Measurements from ENCODE around the gene POLR2B. TPM values are rescaled to one million over a fixed set of nuclear protein-coding genes. Genes with fewer than 3 reads are reported as not detected.
A peak's percentile ranks its signal among the peaks of the same experiment; 100 is the strongest.

The POLR2B gene
- total RNA-seq, 1 experiment from 2014 or later = 77.1 TPM

- no peaks in the 10 kb centered on the region for H3K36me3 ChIP-seq (ENCODE audit: low read depth)
- H3K9me3 ChIP-seq (ENCODE audit: insufficient read depth, low read depth) = no peaks in the 10 kb centered on the region
- intact Hi-C loops (cut with micrococcal nuclease; ENCODE audit: unreplicated experiment) = loop anchor here (2.0 kb wide), 1 partner anchor 33 kb away; the partner anchor contains the start of gene IGFBP7
- H3K79me2 ChIP-seq (ENCODE audit: low read depth) = no peaks in the 10 kb centered on the region
- CTCF ChIA-PET = no interaction called here
- no peaks in the 10 kb centered on the region for H4K20me1 ChIP-seq (ENCODE audit: insufficient read depth)
- no peaks in the 10 kb centered on the region for H3K9me2 ChIP-seq (ENCODE audit: insufficient read depth)
- POLR2A ChIA-PET (ENCODE audit: unreplicated experiment) = interaction anchor here (0.6 kb wide), 1 partner anchor 610 kb away, joined by 8 read pairs; no protein-coding TSS in a partner anchor
- H3K4me2 ChIP-seq = no peak overlapping the region
- BruUV-seq (replicated peaks) = no TSS peak
- H3K4me3 ChIP-seq = no peak overlapping the region
- H2AFZ ChIP-seq = no peak overlapping the region
- no peak overlapping the region for H3K27ac ChIP-seq
- peaks cover 11% of the 10 kb centered on the region; the same call in 1 of the 2 replicates for H3K4me1 ChIP-seq (replicated peaks; ENCODE audit: insufficient read depth)
- no peaks in the 10 kb centered on the region for H3K27me3 ChIP-seq (ENCODE audit: insufficient read depth, low read depth)
- TF ChIP-seq EZH2 (IDR thresholded peaks at IDR 0.05; ENCODE audit: low read depth) (no peak), CTCF (conservative IDR thresholded peaks at IDR 0.05) (no peak)
- no peaks in the 10 kb centered on the region for H3F3A ChIP-seq (ENCODE audit: insufficient read depth, low read depth)
- DNase-seq = peak; percentile 51 to 60
Measured at GRCh38 chr4:57077550-57078343, 99.1 kb downstream of the POLR2B start.

GRCh38 chr4:57078685-57079521, 100.2 kb downstream of the POLR2B start:
- ChIA-PET CTCF (no interaction called here), POLR2A (ENCODE audit: unreplicated experiment) (interaction anchor here (0.6 to 1.0 kb wide), 2 partner anchors 102 to 262 kb away, joined by 3 to 6 read pairs; partner anchors contain the start of gene NOA1)
- no peaks in the 10 kb centered on the region for H3K36me3 ChIP-seq (ENCODE audit: low read depth)
- intact Hi-C loops (cut with micrococcal nuclease; ENCODE audit: unreplicated experiment) = no loop called here
- no peaks in the 10 kb centered on the region for H3K27me3 ChIP-seq (ENCODE audit: insufficient read depth, low read depth)
- no peaks in the 10 kb centered on the region for H3K9me3 ChIP-seq (ENCODE audit: insufficient read depth, low read depth)
- H2AFZ ChIP-seq = no peak overlapping the region
- TF ChIP-seq EZH2 (IDR thresholded peaks at IDR 0.05; ENCODE audit: low read depth) (no peak), CTCF (conservative IDR thresholded peaks at IDR 0.05) (no peak)
- H3K9me2 ChIP-seq (ENCODE audit: insufficient read depth) = no peaks in the 10 kb centered on the region
- peaks cover 11% of the 10 kb centered on the region; the same call in 1 of the 2 replicates for H3K4me1 ChIP-seq (replicated peaks; ENCODE audit: insufficient read depth)
- BruUV-seq (replicated peaks) = TSS peak; percentile 24
- no peak overlapping the region for H3K27ac ChIP-seq
- no peak overlapping the region for H3K4me2 ChIP-seq
- H3K79me2 ChIP-seq (ENCODE audit: low read depth) = no peaks in the 10 kb centered on the region
- no peaks in the 10 kb centered on the region for H4K20me1 ChIP-seq (ENCODE audit: insufficient read depth)
- DNase-seq = peak in 1 of 2 experiments; percentile 66
- no peak overlapping the region for H3K4me3 ChIP-seq
- H3F3A ChIP-seq (ENCODE audit: insufficient read depth, low read depth) = no peaks in the 10 kb centered on the region

Other genes with a start within 250 kb of the POLR2B start
- not detected in 2 replicates for gene SPINK2, start 157.2 kb upstream of the POLR2B start, total RNA-seq (2021)
- 23.0 and 28.3 TPM in 2 replicates for gene REST, start 71.0 kb upstream of the POLR2B start, total RNA-seq (2021)
- gene NOA1, start 1.3 kb upstream of the POLR2B start, total RNA-seq (2021) = 24.1 and 25.3 TPM in 2 replicates
- gene IGFBP7, start 131.5 kb downstream of the POLR2B start, total RNA-seq (2021) = 127 and 151 TPM in 2 replicates

Data from PC-9 (cell line).